CD4-positive, alpha-beta T cell treated with Interleukin-15 for 4 hours (primary cell): ENCODE measurements around the gene PAPLN.

Experiments
- DNase-seq: peaks from one replicate; pipeline ENCODE4 v3.0.0-alpha.2; 2020; ENCODE audit warnings: low spot score

Gene PAPLN

DNA sequence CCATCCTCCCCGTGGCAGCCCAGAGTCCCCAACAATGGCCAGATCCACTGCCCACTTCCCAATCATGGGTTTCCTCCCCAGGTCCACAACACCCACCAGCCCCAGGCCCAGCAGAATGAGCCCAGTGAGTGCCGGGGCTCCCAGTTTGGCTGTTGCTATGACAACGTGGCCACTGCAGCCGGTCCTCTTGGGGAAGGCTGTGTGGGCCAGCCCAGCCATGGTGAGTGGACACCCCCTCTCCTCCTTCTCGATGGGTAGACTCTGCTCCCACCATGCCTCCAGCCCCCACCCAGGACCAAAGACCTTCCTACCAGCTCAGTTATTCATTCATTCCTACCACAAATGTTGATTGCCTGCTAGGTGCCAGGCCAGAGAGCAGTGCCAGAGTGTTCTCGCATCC lies 23.8 kb downstream of the PAPLN start:
- DNase-seq, result no peak

DNA sequence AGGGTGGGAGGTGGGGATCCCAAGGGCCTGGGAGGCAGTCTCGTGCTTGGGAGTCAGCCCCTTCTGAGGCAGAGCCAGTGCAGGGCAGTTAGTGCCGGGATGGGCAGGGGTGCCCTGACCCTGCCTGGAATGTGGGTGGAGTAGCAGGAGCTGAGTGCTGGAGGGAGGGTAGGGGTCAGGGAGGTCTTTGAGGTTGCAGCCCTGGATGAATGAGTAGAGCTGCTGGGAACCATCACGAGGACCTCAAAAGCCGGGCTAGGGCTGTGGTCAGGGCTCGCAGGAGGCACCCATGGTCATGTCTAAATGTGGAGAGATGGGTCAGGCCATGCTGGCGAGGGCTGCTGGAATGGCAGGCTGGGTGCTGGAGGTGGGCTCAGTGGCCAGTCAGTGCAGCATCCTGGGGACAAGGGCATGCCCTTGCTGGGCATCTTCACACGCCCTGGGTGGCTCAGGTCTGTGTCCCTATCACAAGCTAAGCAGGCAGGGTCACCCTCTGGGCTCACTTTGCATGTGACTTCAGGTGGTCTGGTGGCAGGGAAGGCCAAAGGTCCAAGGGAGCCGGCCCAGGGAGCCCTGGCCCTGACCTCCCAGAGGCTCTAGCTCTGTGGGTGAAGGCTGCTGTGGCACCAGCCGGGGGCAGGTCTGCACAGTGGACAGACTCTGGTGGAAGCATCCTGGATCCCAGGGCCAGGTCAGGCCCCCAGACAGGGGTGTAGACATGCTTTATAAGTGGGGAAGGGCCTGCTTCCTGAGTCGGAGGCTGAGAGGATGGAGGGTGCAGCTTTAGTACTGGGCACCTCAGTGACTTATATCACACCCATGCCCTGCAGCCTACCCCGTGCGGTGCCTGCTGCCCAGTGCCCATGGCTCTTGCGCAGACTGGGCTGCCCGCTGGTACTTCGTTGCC lies 24.5 kb downstream of the PAPLN start:
- DNase-seq, result no peak

DNA sequence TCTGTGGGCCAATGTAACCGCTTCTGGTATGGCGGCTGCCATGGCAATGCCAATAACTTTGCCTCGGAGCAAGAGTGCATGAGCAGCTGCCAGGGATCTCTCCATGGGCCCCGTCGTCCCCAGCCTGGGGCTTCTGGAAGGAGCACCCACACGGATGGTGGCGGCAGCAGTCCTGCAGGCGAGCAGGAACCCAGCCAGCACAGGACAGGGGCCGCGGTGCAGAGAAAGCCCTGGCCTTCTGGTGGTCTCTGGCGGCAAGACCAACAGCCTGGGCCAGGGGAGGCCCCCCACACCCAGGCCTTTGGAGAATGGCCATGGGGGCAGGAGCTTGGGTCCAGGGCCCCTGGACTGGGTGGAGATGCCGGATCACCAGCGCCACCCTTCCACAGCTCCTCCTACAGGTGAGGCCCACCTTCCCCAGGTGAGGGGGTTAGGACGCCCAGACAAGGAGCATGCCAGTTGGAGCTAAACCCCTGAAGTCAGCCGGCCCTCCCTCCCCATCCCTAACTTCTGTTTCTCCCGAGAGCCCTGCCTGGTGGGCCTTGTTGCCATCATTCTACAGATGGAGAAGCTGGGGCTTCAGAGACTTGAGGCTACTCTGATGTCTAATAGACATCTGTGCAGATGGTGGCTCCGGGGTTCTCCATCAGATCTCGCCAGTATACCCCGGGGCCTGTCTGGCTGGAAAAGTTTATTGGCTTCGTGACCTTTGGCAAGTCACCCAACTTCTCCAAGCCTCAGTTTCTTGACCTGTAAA lies 25.3 kb downstream of the PAPLN start:
- no peak for DNase-seq

DNA sequence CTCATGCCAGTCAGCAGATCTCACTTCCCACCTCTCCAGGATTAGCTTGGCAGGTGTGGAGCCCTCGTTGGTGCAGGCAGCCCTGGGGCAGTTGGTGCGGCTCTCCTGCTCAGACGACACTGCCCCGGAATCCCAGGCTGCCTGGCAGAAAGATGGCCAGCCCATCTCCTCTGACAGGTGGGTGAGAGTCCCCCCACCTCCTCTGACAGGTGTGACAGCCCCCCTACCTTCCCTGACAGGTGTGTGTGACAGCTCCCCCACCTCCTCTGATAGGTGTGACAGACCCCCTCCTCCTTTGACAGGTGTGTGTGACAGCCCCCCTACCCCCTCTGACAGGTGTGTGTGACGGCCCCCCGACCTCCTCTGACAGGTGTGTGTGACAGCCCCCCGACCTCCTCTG lies 26.3 kb downstream of the PAPLN start:
- no peak for DNase-seq

DNA sequence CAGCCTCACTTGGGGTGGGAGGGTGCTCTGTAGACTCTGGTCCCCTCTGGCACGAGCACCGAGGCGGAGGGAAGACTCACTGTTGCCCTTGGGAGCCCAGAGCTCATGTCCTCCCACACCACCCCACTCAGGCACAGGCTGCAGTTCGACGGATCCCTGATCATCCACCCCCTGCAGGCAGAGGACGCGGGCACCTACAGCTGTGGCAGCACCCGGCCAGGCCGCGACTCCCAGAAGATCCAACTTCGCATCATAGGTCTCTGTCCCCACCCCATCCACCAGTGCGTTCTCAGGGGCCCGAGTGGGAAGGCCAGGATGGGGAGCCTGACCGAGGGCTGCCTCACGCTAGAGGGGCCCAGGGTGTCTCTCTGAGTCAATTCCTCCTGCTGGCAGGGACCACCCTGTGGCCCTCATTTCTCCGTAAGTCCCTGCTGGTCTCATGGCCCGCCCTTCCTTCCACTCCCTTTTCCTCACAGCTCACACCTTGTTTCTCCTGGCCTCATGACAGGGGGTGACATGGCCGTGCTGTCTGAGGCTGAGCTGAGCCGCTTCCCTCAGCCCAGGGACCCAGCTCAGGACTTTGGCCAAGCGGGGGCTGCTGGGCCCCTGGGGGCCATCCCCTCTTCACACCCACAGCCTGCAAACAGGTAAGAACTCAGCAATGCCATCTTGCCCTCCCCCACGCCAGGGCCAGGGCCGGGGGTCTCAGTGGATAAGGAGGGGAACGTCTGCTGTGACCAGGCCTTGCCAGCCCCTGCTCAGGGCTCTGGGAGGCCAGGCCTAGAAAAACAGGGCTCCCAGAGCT lies 27.0 kb downstream of the PAPLN start:
- DNase-seq, result no peak

DNA sequence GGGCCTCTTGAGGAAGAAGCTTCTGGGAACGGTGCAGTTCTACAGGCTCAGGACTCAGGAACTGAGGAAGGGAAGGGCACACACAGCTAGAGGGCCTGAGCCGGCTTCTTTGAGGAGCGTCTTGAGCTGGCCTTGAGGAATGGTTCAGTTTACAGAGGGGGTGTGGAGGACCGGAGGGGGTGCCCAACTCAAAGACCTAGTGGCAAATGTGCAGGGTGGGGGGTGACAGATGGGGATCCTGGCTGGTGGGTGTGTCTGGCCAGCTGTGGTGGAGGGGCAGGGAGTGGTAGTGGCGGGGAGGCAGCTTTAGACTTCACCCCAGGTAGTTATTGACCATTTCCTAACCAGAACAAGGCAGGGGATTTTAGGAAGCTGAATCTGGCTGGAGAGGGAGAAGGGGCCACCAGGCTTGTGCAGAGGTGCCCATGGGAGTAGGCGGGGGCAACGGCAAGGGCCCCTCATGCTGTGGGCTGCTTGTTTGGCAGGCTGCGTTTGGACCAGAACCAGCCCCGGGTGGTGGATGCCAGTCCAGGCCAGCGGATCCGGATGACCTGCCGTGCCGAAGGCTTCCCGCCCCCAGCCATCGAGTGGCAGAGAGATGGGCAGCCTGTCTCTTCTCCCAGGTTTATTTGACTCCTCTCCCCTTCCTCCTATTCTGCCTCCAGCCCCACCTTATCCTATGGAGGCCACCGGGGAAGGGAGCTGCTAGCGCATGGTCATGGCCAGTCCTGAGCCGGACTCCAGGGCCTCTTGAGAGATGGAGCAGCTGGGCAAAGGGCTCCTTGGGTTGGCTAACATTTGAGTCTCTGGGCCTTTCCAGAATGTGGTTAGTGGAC lies 27.8 kb downstream of the PAPLN start:
- DNase-seq, result no peak

DNA sequence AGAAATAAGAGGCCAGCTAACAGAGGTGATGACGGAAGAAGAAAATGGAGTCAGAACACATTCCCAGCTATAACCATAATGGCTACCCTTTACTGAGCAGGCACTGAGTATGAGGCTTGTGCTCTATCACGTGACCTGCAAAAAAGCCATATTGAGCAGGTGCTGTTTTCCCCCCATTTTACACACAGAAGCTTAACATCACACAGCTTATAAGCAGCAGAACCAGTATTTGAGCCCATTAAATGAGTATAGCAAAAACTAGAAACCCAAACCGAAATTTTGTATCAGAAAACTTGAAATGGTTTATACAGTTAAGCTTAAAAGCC lies 28.4 kb downstream of the PAPLN start:
- DNase-seq, result no peak

DNA sequence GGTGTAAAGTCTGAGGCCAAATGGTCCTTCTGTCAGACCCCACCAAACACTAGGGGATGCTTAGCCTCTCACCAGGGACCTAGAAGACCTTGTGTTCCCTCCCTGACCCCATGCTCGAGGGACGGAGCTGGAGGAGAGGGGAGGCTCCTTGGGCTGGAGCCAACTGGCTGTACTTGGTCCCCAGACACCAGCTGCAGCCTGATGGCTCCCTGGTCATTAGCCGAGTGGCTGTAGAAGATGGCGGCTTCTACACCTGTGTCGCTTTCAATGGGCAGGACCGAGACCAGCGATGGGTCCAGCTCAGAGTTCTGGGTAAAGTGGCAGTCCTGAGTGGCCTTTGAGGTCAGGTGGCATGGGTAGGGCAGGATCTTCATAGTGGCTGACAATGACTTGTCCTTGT lies 29.0 kb downstream of the PAPLN start:
- no peak for DNase-seq

DNA sequence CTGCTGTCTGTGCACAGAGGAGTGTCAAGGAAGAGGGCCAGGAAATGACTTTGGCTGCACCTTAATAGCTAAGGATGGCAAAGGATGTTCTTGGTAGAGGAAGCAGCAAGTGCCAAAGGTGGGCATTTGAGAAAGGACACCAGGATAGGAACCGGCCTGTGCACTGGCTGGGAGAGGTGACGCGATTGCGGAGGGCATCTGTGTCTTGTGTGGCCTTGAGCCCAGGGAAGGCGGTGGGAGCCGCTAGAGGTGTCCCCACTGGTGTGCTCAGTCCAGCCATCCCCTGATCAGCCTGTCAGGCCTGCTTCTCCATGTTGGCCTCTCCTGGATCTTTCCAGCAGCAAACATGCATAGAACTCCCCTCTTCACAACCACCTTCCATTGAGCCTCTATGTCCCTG lies 30.2 kb downstream of the PAPLN start:
- DNase-seq, result no peak

DNA sequence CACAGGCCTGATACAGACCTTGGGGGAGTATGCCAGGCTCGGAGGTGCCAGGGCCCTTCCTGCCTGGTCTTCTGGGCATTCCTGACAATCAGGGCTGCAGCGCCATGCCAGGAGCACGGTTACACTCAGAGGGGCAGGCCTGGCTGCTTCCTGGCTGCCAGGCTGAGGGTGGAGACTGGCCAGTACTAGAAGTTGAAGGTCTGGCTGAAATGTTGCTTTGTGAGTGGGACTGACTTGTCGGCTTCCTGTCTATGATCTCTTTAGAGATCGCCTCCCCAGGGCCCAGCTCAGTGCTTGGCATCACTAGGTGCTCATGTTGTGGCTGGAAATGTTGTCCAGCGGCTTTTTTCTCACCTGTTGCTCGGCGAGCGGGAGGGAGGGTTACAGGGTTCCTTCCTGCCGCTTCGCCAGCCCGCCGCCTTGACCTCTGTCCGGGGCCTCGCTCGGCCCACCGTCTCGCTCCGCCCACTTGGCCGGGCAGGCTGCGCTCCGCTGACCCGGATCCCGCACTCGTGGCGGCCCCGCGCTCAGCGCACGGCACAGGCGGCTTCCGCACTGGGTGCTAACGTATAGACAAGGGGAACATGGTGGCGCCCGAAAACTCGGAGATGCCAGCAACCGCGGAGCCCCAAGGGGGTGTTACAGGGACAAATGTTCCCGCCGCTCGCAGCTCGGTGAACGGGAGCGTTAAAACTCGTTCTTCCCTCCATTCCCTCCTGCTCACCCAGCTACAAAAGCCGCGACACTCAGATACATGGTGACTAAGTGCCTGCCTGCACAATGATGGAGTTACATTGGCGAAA lies 32.6 kb downstream of the PAPLN start:
- DNase-seq, result no peak

DNA sequence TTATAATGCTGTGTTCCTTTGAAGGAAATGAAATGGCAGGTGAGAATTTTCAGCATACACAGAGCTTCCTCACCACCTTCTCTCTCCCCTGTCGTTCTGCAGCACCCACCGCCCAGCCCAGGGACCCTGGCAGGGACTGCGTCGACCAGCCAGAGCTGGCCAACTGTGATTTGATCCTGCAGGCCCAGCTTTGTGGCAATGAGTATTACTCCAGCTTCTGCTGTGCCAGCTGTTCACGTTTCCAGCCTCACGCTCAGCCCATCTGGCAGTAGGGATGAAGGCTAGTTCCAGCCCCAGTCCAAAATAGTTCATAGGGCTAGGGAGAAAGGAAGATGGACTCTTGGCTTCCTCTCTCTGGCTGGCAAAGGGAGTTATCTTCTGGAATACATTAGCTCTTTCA lies 35.1 kb downstream of the PAPLN start:
- DNase-seq, result no peak

DNA sequence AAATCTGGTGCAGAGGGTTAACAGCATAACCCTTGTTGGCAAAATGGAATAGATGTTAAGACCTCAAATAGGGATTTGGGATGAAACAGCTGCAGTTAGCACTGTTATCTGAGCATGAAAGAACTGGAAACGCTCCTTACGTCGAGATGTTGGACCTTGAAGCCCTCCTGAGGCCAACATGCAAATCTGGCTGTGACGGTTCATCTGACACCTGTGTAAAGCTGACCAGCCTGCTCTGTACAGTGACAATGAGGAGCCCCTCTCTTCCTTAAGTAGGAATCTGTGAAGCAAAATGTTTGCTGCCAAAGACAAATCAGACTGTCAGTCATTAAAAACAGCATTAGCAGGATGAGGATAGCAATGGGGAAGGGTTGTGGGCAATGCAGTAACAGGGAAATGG lies 36.5 kb downstream of the PAPLN start:
- no peak for DNase-seq

DNA sequence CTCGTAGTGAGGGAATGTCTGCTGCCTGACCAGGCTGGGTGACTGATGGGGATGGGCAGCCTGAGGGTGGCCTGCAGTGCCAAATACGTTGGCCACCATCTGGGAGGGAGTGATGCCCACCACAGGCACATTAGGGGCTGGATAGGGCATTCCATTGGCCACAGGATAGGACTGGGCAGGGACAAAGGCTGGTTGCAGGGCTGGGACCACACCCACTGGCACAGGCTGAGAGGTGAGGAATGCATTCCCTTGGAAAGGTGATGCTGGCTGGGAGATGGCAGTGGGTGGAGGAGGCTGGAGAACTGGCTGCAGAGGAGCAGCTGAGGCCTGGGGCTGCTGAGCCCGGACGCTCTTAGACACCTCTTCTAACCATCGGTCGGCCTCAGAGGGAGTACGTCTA lies 39.5 kb downstream of the PAPLN start:
- no peak for DNase-seq

DNA sequence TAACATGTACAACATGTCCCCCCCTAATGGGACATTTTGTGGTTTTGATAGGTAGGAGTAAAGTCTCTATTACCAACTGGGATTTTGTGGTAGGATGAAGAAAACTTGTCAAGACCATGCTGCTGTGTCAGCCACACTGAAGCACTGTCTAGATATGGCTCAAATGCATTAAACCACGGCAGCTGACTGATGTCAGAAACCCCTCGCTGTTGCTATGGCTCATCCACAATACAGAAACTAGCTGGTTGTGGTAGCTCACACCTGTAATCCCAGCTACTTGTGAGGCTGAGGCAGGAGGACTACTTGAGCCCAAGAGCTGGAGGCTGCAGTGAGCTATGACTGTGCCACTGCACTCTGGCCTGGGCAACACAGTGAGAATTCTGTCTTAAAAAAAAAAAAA lies 40.1 kb downstream of the PAPLN start:
- no peak for DNase-seq

DNA sequence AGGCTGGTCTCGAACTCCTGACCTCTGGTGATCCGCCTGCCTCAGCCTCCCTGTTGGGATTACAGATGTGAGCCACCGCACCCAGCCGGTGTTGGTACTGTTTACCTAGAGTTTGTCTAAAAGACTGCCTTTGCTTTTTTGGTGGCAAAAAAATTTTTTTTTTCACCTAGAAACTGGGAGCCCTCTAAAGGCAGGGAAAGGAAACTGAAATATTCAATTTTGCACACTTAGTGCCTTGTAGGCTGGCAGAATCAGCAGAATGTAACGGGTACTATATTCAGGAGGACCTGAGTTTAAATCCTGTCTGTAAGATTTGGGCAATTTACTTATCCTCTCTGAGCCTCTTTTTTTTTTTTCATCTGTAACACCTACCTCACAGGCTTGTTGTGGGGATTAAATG lies 43.6 kb downstream of the PAPLN start:
- DNase-seq, result no peak

DNA sequence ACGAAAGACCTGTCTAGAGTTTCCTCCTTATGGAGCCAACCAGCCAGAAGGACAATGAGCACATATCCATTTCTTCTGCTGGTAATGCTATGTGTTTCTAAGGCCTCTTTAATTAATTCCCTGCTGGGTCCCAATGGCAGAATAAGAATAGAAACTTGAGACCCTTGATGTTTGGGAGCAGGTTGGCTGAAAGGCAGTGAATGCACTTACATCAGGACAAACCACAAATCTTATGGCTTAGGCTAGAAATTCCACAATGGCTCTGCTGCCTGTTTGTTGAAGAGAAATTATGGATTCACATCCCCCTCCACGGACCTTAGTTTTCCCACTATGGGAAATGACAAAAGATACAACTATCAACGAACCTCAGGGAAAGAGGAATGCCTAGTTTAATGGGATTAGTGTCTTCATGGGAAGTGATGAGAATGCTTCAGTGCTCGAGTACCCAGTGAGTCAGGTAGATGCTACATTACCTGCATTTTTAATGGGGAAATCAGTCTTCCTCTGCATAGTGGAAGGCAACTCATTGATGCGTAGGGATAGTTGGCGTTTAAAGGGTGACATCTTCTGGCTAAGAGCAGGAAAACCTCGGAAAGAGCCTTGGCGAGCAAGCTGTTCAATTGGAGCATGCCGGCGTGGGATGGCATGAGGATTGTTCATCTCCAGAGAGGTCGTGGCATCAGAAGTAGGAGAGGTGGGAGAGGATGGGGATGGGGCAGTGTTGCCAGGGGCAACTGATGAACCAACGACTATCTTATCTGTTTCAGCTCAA lies 46.5 kb downstream of the PAPLN start:
- no peak for DNase-seq

DNA sequence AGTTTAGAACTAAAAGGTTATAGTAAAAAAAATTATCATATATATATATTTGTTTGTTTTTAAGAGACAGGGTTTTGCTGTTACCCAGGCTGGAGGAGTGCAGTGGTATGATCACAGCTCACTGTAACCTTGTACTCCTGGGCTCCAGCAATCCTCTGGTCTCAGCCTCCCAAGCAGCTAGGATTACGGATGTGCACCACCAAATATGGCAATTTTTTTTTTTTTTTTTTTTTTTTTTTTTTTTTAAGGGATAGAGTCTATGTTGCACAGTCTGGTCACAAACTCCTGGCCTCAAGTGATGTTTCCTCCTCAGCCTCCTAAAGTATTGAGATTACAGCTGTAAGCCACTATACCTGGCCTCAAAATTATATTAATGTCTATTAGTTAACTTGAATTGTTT lies 48.7 kb downstream of the PAPLN start:
- DNase-seq, result no peak

DNA sequence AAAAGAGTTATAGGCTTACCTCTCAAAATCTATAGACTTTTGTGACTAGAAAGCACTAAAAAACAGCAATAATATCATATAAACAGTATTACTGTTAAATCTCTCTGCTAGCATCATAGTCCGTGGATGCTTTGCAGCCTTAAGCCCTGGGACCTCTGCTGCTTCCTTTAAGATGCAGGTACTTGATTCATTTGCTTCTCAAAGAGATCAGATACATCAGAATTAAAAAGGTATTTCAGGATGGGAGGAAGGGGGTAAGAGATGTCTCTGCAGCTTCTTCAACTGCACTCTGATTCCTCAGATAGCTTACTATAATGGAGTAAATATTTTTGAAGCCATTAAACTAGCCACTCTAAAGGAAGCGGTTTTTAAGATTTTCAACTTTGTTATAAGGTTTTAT lies 49.3 kb downstream of the PAPLN start:
- no peak for DNase-seq

DNA sequence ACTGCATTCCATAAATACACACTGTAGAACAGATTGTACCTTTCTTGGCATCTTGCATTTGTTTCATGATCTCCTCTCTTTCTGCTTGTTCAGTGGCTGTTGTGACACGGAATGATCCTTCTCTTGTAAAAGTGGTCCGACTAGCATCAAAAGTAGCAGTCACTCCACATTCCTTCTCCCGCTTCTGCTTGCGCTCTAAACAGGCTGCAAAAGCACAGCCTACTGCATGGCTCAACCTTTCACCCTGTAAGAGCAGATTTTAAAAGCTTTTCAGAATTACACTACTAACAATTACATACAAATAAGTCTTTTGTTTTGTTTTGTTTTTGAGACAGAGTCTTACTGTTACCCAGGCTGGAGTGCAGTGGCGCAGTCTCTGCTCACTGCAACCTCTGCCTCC lies 49.8 kb downstream of the PAPLN start:
- no peak for DNase-seq

DNA sequence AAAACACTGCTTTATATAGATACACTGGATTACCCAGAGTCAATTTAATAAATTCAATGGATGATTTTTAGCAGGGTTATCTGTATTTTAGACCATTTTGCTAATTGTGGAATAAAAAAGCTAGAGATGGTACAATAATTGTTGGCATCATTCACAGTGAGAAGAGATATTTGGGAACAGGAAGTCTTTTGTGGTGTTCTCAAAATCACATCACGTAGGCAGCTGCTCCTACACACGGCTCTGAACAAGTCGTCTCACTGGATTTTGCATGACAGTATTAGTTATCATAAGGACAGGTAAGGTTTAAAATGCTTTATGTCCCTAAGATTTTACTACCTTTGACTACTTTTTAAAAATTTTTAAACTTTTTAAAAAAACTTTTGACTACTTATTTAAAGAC lies 52.0 kb downstream of the PAPLN start:
- DNase-seq, result no peak
